ENCODE data around the gene PLA2G6. TPM values are rescaled to one million over a fixed set of nuclear protein-coding genes. Genes with fewer than 3 reads are reported as not detected.

PLA2G6 gene
- total RNA-seq, 4 donors from 2014 or later = 46.0 to 88.4 (median 64.8) TPM

DNA sequence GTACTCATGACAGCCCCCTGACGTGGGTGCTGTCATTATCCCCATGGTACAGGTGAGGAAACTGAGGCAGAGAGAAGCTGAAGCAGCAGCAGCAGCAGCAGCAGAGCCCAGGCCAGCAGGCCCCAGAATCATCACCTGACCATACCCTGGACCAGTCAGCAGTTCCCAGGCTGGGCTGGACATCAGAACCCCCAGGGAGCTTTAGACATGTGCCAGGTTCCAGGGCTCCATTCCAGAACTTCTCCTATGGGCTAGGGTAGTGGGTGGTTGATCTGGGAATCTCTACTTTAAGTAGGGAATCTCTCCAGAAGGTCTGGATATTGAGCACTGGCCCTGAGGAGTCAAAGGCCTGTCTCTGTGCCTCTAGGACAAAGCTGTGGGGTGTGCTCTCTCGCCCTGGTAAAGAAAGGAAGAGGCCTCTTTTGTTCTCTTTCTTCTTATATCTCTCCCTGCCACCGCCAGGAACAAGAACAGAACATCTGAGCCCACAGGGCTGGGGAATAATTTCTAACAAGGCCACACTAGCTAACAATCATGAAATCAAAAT is 46.8 kb upstream of the PLA2G6 start:
- DNase-seq (ENCODE audit: low spot score in 2 of 2) = no peak
- intact Hi-C loops (cut with DNase I; ENCODE audit: low total_unique reads) = no loop called here
- 18 to 35% methylated on average over 2 to 3 of the region's 3 CpGs for WGBS, 2 donors
- no peak overlapping the region for H3K4me3 ChIP-seq (ENCODE audit: low read depth, poor library complexity, severe bottlenecking)
- TF ChIP-seq POLR2A (IDR thresholded peaks at IDR 0.05) = no peak
- TF ChIP-seq, protein P1, sequence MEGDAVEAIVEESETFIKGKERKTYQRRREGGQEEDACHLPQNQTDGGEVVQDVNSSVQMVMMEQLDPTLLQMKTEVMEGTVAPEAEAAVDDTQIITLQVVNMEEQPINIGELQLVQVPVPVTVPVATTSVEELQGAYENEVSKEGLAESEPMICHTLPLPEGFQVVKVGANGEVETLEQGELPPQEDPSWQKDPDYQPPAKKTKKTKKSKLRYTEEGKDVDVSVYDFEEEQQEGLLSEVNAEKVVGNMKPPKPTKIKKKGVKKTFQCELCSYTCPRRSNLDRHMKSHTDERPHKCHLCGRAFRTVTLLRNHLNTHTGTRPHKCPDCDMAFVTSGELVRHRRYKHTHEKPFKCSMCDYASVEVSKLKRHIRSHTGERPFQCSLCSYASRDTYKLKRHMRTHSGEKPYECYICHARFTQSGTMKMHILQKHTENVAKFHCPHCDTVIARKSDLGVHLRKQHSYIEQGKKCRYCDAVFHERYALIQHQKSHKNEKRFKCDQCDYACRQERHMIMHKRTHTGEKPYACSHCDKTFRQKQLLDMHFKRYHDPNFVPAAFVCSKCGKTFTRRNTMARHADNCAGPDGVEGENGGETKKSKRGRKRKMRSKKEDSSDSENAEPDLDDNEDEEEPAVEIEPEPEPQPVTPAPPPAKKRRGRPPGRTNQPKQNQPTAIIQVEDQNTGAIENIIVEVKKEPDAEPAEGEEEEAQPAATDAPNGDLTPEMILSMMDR (IDR thresholded peaks at IDR 0.05) = no peak

DNA sequence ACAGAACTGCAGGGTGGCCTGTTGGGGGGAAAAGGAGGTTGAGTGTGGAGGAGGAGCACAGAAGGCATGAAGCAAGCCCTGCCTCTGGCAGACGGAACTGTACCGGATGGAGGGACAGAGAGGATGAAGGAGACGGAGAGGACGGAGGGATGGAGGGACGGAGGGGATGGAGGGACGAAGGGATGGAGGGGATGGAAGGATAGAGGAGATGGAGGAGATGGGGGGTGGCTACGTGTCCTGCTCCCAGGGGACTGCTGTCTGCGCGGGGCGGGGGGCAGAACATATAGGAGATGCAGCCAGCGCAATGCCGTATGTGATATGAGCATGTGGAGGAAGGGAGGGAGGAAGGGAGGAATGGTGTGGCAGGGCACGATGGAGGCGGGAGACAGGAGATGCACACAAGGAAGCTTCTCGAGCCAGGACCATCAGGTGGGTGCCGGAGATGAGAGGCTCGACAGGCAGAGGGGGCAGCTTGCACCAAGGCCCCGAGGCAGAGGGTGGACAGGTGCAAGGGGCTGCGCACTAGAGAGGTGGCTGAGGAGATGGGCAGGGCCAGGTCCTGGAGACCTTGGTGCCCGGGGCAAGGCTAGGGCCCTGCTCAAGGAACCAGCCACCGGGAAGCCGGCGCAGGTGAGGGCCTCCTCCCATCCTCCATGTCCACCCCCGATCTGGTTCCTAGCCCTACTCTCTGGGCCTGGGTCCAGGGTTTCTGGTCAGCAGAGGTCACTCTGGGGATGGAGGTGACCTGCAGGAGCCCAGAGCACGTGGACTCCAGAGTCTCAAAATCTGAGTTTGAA is 45.4 kb upstream of the PLA2G6 start:
- TF ChIP-seq, protein P1 (IDR thresholded peaks at IDR 0.05) = no peak
- TF ChIP-seq POLR2A (IDR thresholded peaks at IDR 0.05) = no peak
- DNase-seq (ENCODE audit: low spot score in 2 of 2) = no peak
- no peak overlapping the region for H3K4me3 ChIP-seq (ENCODE audit: low read depth, poor library complexity, severe bottlenecking)
- intact Hi-C loops (cut with DNase I; ENCODE audit: low total_unique reads) = no loop called here
- WGBS, 2 donors = 89 to 94% methylated on average over 21 to 25 of the region's 25 CpGs

DNA sequence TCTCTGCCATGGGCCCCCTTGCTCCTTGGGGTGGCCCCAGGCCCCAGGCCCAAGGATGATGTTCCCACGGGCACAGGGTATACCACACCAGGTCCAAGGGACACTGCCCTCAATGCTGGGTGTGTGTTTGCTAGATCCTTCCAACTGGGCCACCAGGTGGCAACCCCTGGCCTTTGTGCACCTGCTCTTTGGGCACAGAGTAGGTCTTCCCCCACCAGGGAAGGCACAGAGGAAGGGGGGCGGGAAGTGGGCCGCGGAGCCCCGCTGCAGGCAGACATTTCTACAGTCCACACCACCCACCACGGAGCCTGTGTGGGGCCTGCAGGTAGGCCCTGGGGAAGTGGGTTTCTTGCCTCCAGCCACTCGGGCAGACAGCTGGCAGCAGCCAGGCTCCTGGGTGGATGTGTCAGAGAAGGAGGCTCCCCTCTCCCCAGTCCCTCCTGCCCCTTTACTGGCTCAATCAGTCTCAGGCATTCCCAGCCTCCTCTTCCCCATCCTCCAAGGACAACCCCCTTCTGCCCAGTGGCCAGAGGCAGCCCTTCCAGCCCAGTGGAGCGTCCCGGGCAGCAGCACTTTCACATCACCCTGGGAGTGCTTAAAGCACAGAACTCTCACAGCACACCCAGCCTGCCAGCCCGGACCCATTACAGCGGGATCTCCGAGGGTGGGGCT is 41.8 kb upstream of the PLA2G6 start:
- TF ChIP-seq POLR2A (IDR thresholded peaks at IDR 0.05) = no peak
- TF ChIP-seq, protein P1 (IDR thresholded peaks at IDR 0.05) = no peak
- intact Hi-C loops (cut with DNase I; ENCODE audit: low total_unique reads) = no loop called here
- no peak overlapping the region for H3K4me3 ChIP-seq (ENCODE audit: low read depth, poor library complexity, severe bottlenecking)
- DNase-seq (ENCODE audit: low spot score in 2 of 2) = no peak
- 61 to 65% methylated on average over 12 of the region's 12 CpGs for WGBS, 2 donors

DNA sequence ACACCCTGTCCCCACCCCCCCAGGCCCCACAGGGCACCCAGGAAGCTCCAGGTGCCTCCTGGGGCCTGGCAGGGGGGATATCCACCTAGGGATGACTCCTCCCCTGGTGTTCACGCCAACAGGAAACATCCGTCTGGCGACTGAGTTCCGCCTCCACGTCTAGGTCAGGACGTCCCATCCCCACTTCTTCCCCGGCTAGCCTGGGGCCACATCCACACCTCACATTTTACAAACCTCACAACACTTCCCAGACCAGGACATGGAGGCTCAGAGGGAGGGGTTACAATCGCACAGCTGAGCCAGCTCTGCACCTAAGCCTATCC is 41.1 kb upstream of the PLA2G6 start:
- WGBS, 2 donors = 45 to 70% methylated on average over 8 of the region's 8 CpGs
- H3K4me3 ChIP-seq (ENCODE audit: low read depth, poor library complexity, severe bottlenecking) = no peak overlapping the region

DNA sequence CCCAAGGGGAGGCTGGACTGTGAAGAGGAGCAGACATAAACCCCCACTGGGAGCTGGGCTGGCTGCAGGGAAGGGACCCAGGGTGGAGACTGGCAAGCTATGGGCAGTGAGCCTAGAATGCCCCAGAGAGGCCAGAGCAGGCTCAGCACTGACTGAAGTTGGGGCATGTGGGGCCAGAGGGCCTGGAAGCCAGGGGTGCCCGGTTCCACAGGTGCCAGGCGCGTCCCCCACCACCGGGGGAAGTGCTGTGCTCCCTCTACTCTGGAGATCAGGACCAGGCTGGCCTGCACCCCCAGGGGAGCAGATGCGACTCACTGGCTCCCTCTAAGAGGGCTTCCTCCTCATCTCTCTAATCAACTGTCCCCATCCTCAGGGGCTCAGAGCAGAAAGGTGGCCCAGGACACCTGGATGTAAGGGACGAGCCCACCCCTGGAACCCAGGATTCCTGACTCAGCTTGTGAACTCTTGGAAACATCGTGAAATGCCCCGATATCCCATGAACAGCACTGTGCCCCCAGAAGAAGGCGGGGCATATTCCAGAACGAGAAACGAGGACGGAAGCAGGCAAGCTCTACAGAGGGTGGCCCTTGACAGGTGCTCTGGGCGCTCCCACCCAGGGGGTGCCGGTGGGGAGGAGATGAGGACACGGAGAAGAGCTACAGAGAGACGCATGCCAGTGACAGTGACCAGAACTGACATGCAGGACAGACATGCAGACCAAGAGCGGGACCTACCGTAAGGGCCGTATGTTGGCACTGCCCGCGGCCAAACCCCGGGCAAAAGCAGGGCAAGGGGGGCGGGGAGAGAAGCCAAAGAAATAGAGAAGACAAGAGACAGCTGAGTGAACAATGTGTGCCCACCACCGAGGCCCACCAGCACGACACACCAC is 40.5 kb upstream of the PLA2G6 start:
- TF ChIP-seq POLR2A (IDR thresholded peaks at IDR 0.05) = no peak
- TF ChIP-seq, protein P1 (IDR thresholded peaks at IDR 0.05) = no peak
- no peak for DNase-seq (ENCODE audit: low spot score in 2 of 2)
- H3K4me3 ChIP-seq (ENCODE audit: low read depth, poor library complexity, severe bottlenecking) = no peak overlapping the region
- intact Hi-C loops (cut with DNase I; ENCODE audit: low total_unique reads) = no loop called here
- 79 to 82% methylated on average over 22 to 25 of the region's 25 CpGs for WGBS, 2 donors

More for the DNA sequence above, 41.1 kb upstream of the PLA2G6 start:
- intact Hi-C loops (cut with DNase I; ENCODE audit: low total_unique reads) = no loop called here
- no peak for TF ChIP-seq POLR2A (IDR thresholded peaks at IDR 0.05)
- TF ChIP-seq, protein P1 (IDR thresholded peaks at IDR 0.05) = no peak
- DNase-seq (ENCODE audit: low spot score in 2 of 2) = no peak

All from lower leg skin (tissue), 4 donors.